ENCODE measurements around the gene ZNF76.

ZNF76 gene

GRCh38 chr6:35287671-35288396 lies 28.3 kb downstream of the ZNF76 start:
- no peak overlapping the region for H2BK15ac ChIP-seq (replicated peaks; ENCODE audit: low read depth)
- no peaks in the 10 kb centered on the region for H3K4me1 ChIP-seq (ENCODE audit: control insufficient read depth, low read depth, low read length)
- no peak overlapping the region for H2BK5ac ChIP-seq (ENCODE audit: low read length)
- no peak overlapping the region for H2BK120ac ChIP-seq (ENCODE audit: low read depth, low read length)
- no peak overlapping the region for H3K4me3 ChIP-seq (ENCODE audit: low read length)
- H3K9ac ChIP-seq (ENCODE audit: low read length) = no peak overlapping the region
- DNase-seq = no peak
- H4K8ac ChIP-seq (ENCODE audit: low read depth, low read length) = no peak overlapping the region
- WGBS (ENCODE audit: extremely low coverage, insufficient coverage, low lambda C conversion rate) = no CpG with 5 or more reads among the region's 12 CpGs
- no peak overlapping the region for H2AK5ac ChIP-seq (ENCODE audit: low read length)
- no peak overlapping the region for H3K56ac ChIP-seq (ENCODE audit: low read length)
- no peaks in the 10 kb centered on the region for H3K27me3 ChIP-seq (ENCODE audit: insufficient read depth, low read length, poor library complexity)
- no peaks in the 10 kb centered on the region for H3K79me2 ChIP-seq (ENCODE audit: control insufficient read depth, insufficient read depth, low read length)
- H3K27ac ChIP-seq (ENCODE audit: low read depth, low read length) = no peak overlapping the region
- H3K23ac ChIP-seq (ENCODE audit: low read length) = no peak overlapping the region
- H3K18ac ChIP-seq (ENCODE audit: low read length) = no peak overlapping the region
- no peak overlapping the region for H3K4ac ChIP-seq (ENCODE audit: low read depth, low read length)
- no peak overlapping the region for H3K4me2 ChIP-seq (ENCODE audit: low read length)
- no peaks in the 10 kb centered on the region for H3K79me1 ChIP-seq (ENCODE audit: low read length)
- H3K36me3 ChIP-seq (ENCODE audit: control insufficient read depth, insufficient read depth, low read length) = peaks cover 4% of the 10 kb centered on the region
- no peak overlapping the region for H4K5ac ChIP-seq (ENCODE audit: low read length)

DNA sequence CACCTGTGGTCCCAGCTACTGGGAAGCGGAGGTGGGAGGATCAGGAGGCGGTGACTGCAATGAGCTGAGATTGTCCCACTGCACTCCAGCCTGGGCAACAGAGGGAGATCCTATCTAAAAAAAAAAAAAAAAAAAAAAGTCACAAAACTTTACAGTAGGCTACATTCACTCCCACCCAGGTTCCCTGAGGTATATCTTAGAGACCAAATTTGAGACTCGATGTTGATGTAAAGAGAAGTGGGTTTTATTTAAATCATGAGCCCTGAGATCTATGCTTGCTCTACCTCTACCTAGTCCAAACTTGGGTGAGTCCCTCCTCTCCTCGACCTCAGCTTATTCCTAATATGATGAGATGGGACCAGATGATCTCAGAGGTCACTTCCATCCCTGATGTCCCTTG lies 29.3 kb downstream of the ZNF76 start:
- Histone ChIP-seq H2BK5ac (ENCODE audit: low read length) (no peak overlapping the region), H3K36me3 (ENCODE audit: control insufficient read depth, insufficient read depth, low read length) (peaks cover 3% of the 10 kb centered on the region), H3K79me2 (ENCODE audit: control insufficient read depth, insufficient read depth, low read length) (no peaks in the 10 kb centered on the region), H3K27ac (ENCODE audit: low read depth, low read length) (no peak overlapping the region), H2BK120ac (ENCODE audit: low read depth, low read length) (no peak overlapping the region), H3K79me1 (ENCODE audit: low read length) (no peaks in the 10 kb centered on the region), H2AK5ac (ENCODE audit: low read length) (no peak overlapping the region), H3K4me3 (ENCODE audit: low read length) (no peak overlapping the region), H2BK15ac (replicated peaks; ENCODE audit: low read depth) (no peak overlapping the region), H3K9ac (ENCODE audit: low read length) (no peak overlapping the region), H3K56ac (ENCODE audit: low read length) (no peak overlapping the region), H4K5ac (ENCODE audit: low read length) (no peak overlapping the region), H3K23ac (ENCODE audit: low read length) (no peak overlapping the region), H4K8ac (ENCODE audit: low read depth, low read length) (no peak overlapping the region), H3K4me1 (ENCODE audit: control insufficient read depth, low read depth, low read length) (no peaks in the 10 kb centered on the region), H3K18ac (ENCODE audit: low read length) (no peak overlapping the region), H3K27me3 (ENCODE audit: insufficient read depth, low read length, poor library complexity) (no peaks in the 10 kb centered on the region), H3K4me2 (ENCODE audit: low read length) (no peak overlapping the region), H3K4ac (ENCODE audit: low read depth, low read length) (no peak overlapping the region)
- no CpG with 5 or more reads among the region's 4 CpGs for WGBS (ENCODE audit: extremely low coverage, insufficient coverage, low lambda C conversion rate)
- DNase-seq = no peak

- H3K27ac ChIP-seq (ENCODE audit: low read depth, low read length) = no peak overlapping the region
- H3K4ac ChIP-seq (ENCODE audit: low read depth, low read length) = no peak overlapping the region
- no peaks in the 10 kb centered on the region for H3K79me2 ChIP-seq (ENCODE audit: control insufficient read depth, insufficient read depth, low read length)
- H4K8ac ChIP-seq (ENCODE audit: low read depth, low read length) = no peak overlapping the region
- no peaks in the 10 kb centered on the region for H3K36me3 ChIP-seq (ENCODE audit: control insufficient read depth, insufficient read depth, low read length)
- no peak overlapping the region for H3K9ac ChIP-seq (ENCODE audit: low read length)
- no peaks in the 10 kb centered on the region for H3K27me3 ChIP-seq (ENCODE audit: insufficient read depth, low read length, poor library complexity)
- no peak overlapping the region for H3K4me3 ChIP-seq (ENCODE audit: low read length)
- no peaks in the 10 kb centered on the region for H3K79me1 ChIP-seq (ENCODE audit: low read length)
- no peak overlapping the region for H3K56ac ChIP-seq (ENCODE audit: low read length)
- H2BK120ac ChIP-seq (ENCODE audit: low read depth, low read length) = no peak overlapping the region
- no peak overlapping the region for H3K23ac ChIP-seq (ENCODE audit: low read length)
- no peak overlapping the region for H4K5ac ChIP-seq (ENCODE audit: low read length)
- no peaks in the 10 kb centered on the region for H3K4me1 ChIP-seq (ENCODE audit: control insufficient read depth, low read depth, low read length)
- no peak overlapping the region for H3K4me2 ChIP-seq (ENCODE audit: low read length)
- no peak overlapping the region for H2BK15ac ChIP-seq (replicated peaks; ENCODE audit: low read depth)
- no CpG with 5 or more reads among the region's 13 CpGs for WGBS (ENCODE audit: extremely low coverage, insufficient coverage, low lambda C conversion rate)
- H2AK5ac ChIP-seq (ENCODE audit: low read length) = no peak overlapping the region
- no peak overlapping the region for H3K18ac ChIP-seq (ENCODE audit: low read length)
- H2BK5ac ChIP-seq (ENCODE audit: low read length) = no peak overlapping the region
- no peak for DNase-seq
Observed at GRCh38 chr6:35291491-35291890, 32.0 kb downstream of the ZNF76 start.

GRCh38 chr6:35292494-35292893 lies 33.0 kb downstream of the ZNF76 start:
- no CpG with 5 or more reads among the region's 15 CpGs for WGBS (ENCODE audit: extremely low coverage, insufficient coverage, low lambda C conversion rate)
- DNase-seq = no peak

DNA sequence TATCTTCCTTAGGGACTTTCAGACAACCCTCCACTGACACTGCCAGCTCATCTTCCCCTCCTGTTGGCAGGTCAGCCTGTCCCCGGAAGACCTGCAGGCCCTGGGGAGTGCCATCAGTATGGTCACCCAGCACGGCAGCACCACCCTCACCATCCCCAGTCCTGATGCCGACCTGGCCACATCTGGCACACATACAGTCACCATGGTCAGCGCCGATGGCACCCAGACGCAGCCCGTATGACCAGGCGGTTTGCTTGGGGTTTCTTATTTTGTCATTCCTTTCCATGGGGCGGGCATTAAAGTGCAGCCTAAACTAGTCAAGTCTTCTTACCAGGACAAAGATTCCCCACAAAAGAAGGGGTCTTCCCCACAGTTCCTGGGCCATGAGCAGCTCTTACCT lies 34.1 kb downstream of the ZNF76 start:
- no peak for DNase-seq
- Histone ChIP-seq H3K9ac (ENCODE audit: low read length) (no peak overlapping the region), H3K27me3 (ENCODE audit: insufficient read depth, low read length, poor library complexity) (no peaks in the 10 kb centered on the region), H3K23ac (ENCODE audit: low read length) (no peak overlapping the region), H4K8ac (ENCODE audit: low read depth, low read length) (no peak overlapping the region), H4K5ac (ENCODE audit: low read length) (no peak overlapping the region), H3K4ac (ENCODE audit: low read depth, low read length) (no peak overlapping the region), H2BK120ac (ENCODE audit: low read depth, low read length) (no peak overlapping the region), H2BK5ac (ENCODE audit: low read length) (no peak overlapping the region), H3K4me1 (ENCODE audit: control insufficient read depth, low read depth, low read length) (no peaks in the 10 kb centered on the region), H3K56ac (ENCODE audit: low read length) (no peak overlapping the region), H3K27ac (ENCODE audit: low read depth, low read length) (no peak overlapping the region), H2AK5ac (ENCODE audit: low read length) (no peak overlapping the region), H3K36me3 (ENCODE audit: control insufficient read depth, insufficient read depth, low read length) (no peaks in the 10 kb centered on the region), H3K18ac (ENCODE audit: low read length) (no peak overlapping the region), H3K4me3 (ENCODE audit: low read length) (no peak overlapping the region), H3K79me1 (ENCODE audit: low read length) (no peaks in the 10 kb centered on the region), H3K4me2 (ENCODE audit: low read length) (no peak overlapping the region), H3K79me2 (ENCODE audit: control insufficient read depth, insufficient read depth, low read length) (no peaks in the 10 kb centered on the region), H2BK15ac (replicated peaks; ENCODE audit: low read depth) (no peak overlapping the region)
- WGBS (ENCODE audit: extremely low coverage, insufficient coverage, low lambda C conversion rate) = no CpG with 5 or more reads among the region's 9 CpGs

More at GRCh38 chr6:35292494-35292893, 33.0 kb downstream of the ZNF76 start:
- H2BK15ac ChIP-seq (replicated peaks; ENCODE audit: low read depth) = no peak overlapping the region
- H4K8ac ChIP-seq (ENCODE audit: low read depth, low read length) = no peak overlapping the region
- no peak overlapping the region for H3K4ac ChIP-seq (ENCODE audit: low read depth, low read length)
- H3K4me3 ChIP-seq (ENCODE audit: low read length) = no peak overlapping the region
- H3K4me1 ChIP-seq (ENCODE audit: control insufficient read depth, low read depth, low read length) = no peaks in the 10 kb centered on the region
- H3K4me2 ChIP-seq (ENCODE audit: low read length) = no peak overlapping the region
- H3K27me3 ChIP-seq (ENCODE audit: insufficient read depth, low read length, poor library complexity) = no peaks in the 10 kb centered on the region
- no peak overlapping the region for H3K18ac ChIP-seq (ENCODE audit: low read length)
- no peak overlapping the region for H3K27ac ChIP-seq (ENCODE audit: low read depth, low read length)
- no peak overlapping the region for H4K5ac ChIP-seq (ENCODE audit: low read length)
- no peak overlapping the region for H3K9ac ChIP-seq (ENCODE audit: low read length)
- no peak overlapping the region for H3K56ac ChIP-seq (ENCODE audit: low read length)
- H3K79me1 ChIP-seq (ENCODE audit: low read length) = no peaks in the 10 kb centered on the region
- H2BK120ac ChIP-seq (ENCODE audit: low read depth, low read length) = no peak overlapping the region
- H3K36me3 ChIP-seq (ENCODE audit: control insufficient read depth, insufficient read depth, low read length) = no peaks in the 10 kb centered on the region
- H2AK5ac ChIP-seq (ENCODE audit: low read length) = no peak overlapping the region
- H3K79me2 ChIP-seq (ENCODE audit: control insufficient read depth, insufficient read depth, low read length) = no peaks in the 10 kb centered on the region
- H2BK5ac ChIP-seq (ENCODE audit: low read length) = no peak overlapping the region
- H3K23ac ChIP-seq (ENCODE audit: low read length) = no peak overlapping the region
